ENCODE data around the gene ERP29.
"Not testable (repeated sequence)": the region's sequence is repeated elsewhere in the genome, so short reads cannot be mapped to it uniquely, and the experiment has no call there.

ERP29 gene

GRCh38 chr12:112012775-112013600 lies at the start of gene ERP29, which contains the start of gene TMEM116:
Gene ERP29, plus strand, starts transcription at chr12:112013426. Its CDS starts 40 bp downstream, at chr12:112013466.
Gene TMEM116, minus strand, starts transcription at chr12:112013165. Its CDS starts 7,895 bp downstream, at chr12:112005270.
- DNase-seq (ENCODE audit: low read depth) = peak; percentile 100

GRCh38 chr12:111964935-111965334 lies 48.3 kb upstream of the ERP29 start:
- DNase-seq (ENCODE audit: low read depth) = no peak

GRCh38 chr12:111971800-111972199 lies 41.4 kb upstream of the ERP29 start:
- DNase-seq (ENCODE audit: low read depth) = no peak

- DNase-seq (ENCODE audit: low read depth) = no peak
Observed at GRCh38 chr12:111975161-111975931, 37.9 kb upstream of the ERP29 start.

- no peak for DNase-seq (ENCODE audit: low read depth)
Observed at GRCh38 chr12:111976291-111976690, 36.9 kb upstream of the ERP29 start.

- DNase-seq (ENCODE audit: low read depth) = no peak
Observed at GRCh38 chr12:111976860-111977259, 36.4 kb upstream of the ERP29 start.

GRCh38 chr12:111978545-111978944 lies 34.7 kb upstream of the ERP29 start:
- DNase-seq (ENCODE audit: low read depth) = no peak

GRCh38 chr12:111980598-111980997 lies 32.6 kb upstream of the ERP29 start:
- no peak for DNase-seq (ENCODE audit: low read depth)

GRCh38 chr12:111981987-111982386 lies 31.2 kb upstream of the ERP29 start:
- no peak for DNase-seq (ENCODE audit: low read depth)

- DNase-seq (ENCODE audit: low read depth) = no peak
Observed at GRCh38 chr12:111984820-111985219, 28.4 kb upstream of the ERP29 start.

- no peak for DNase-seq (ENCODE audit: low read depth)
Observed at GRCh38 chr12:111991535-111991934, 21.7 kb upstream of the ERP29 start.

GRCh38 chr12:111991946-111992345 lies 21.3 kb upstream of the ERP29 start:
- no peak for DNase-seq (ENCODE audit: low read depth)

GRCh38 chr12:111992464-111992863 lies 20.8 kb upstream of the ERP29 start:
- DNase-seq (ENCODE audit: low read depth) = no peak

- no peak for DNase-seq (ENCODE audit: low read depth)
Observed at GRCh38 chr12:111993292-111994150, 19.7 kb upstream of the ERP29 start.

GRCh38 chr12:111994211-111995111 lies 18.8 kb upstream of the ERP29 start:
- not testable (repeated sequence) for DNase-seq (ENCODE audit: low read depth)

- no peak for DNase-seq (ENCODE audit: low read depth)
Observed at GRCh38 chr12:111995782-111996480, 17.3 kb upstream of the ERP29 start.

- no peak for DNase-seq (ENCODE audit: low read depth)
Observed at GRCh38 chr12:111997300-111997699, 15.9 kb upstream of the ERP29 start.

GRCh38 chr12:111998015-111998414 lies 15.2 kb upstream of the ERP29 start:
- no peak for DNase-seq (ENCODE audit: low read depth)

GRCh38 chr12:111999129-111999528 lies 14.1 kb upstream of the ERP29 start:
- DNase-seq (ENCODE audit: low read depth) = not testable (repeated sequence)

GRCh38 chr12:112000820-112001219 lies 12.4 kb upstream of the ERP29 start:
- DNase-seq (ENCODE audit: low read depth) = no peak

All from stimulated activated CD8-positive, alpha-beta memory T cell treated with anti-CD3 and anti-CD28 coated beads, Interleukin-12 subunit alpha, Interleukin-12 subunit beta, amount 100 ng/mL, for 1 hour (primary cell).